Keratinocyte (primary cell): ENCODE results near the gene ABI3BP.

ENCODE experiments used
- CTCF ChIP-seq, 3 experiments: IDR thresholded peaks in 1 of 3; conservative IDR thresholded peaks in 1 of 3; optimal IDR thresholded peaks in 1 of 3; 2 replicates in 2 of 3; 3 replicates in 1 of 3; pipeline versions ENCODE3 to v1.5.1; 2011; ENCODE audit warnings: low read length in 3 of 3, mild to moderate bottlenecking in 3 of 3, moderate library complexity in 2 of 3, control low read depth in 1 of 3, inconsistent platforms in 1 of 3; ENCODE audit not compliant: insufficient read depth in 2 of 3; ENCODE audit errors: extremely low read depth in 1 of 3
- EZH2 ChIP-seq: IDR thresholded peaks from one replicate; pipeline ENCODE4 v1.6.1; 2012; ENCODE audit warnings: inconsistent platforms, mild to moderate bottlenecking, low read length, moderate library complexity

- TF ChIP-seq CTCF (optimal IDR thresholded peaks at IDR 0.05 in 1 of 3, IDR thresholded peaks at IDR 0.05 in 1 of 3, conservative IDR thresholded peaks at IDR 0.05 in 1 of 3; ENCODE audit: extremely low read depth in 1 of 3, insufficient read depth in 2 of 3, low read length in 3 of 3) = no peak
- no peak for TF ChIP-seq EZH2
These were observed 189.5 kb downstream of the ABI3BP start for GRCh38 chr3:100803711-100804110.
